SK-N-SH treated with all-trans-retinoic acid at 6 μM for 48 hours (cell line): ENCODE data around the gene LGSN.

Source experiments
- ARNTL ChIP-seq: fragments of 450-650 bp; formaldehyde crosslinking; IDR thresholded peaks from 2 replicates; pipeline ENCODE4 v1.5.0; 2020; ENCODE audit warnings: low read depth, mild to moderate bottlenecking, moderate library complexity, borderline replicate concordance
- CREB5 ChIP-seq: fragments of 250-450 bp; sonication (Bioruptor Pico); IDR thresholded peaks from 2 replicates; pipeline ENCODE4 v1.5.1; 2020; ENCODE audit warnings: low read depth, mild to moderate bottlenecking, moderate library complexity
- CSRNP3 ChIP-seq: fragments of 250-450 bp; sonication (Bioruptor Pico); IDR thresholded peaks from 2 replicates; pipeline ENCODE4 v1.5.1; 2021; ENCODE audit warnings: mild to moderate bottlenecking, moderate library complexity
- OSR1 ChIP-seq: fragments of 250-450 bp; sonication (Bioruptor Pico); IDR thresholded peaks from 2 replicates; pipeline ENCODE4 v1.8.0; 2022; ENCODE audit warnings: moderate library complexity, mild to moderate bottlenecking, inconsistent platforms
- PATZ1 ChIP-seq: fragments of 250-450 bp; sonication (Bioruptor Pico); IDR thresholded peaks from 2 replicates; pipeline ENCODE4 v1.8.0; 2020; ENCODE audit warnings: mild to moderate bottlenecking, moderate library complexity, borderline replicate concordance
- POU6F1 ChIP-seq: fragments of 250-450 bp; sonication (Bioruptor Pico); IDR thresholded peaks from 2 replicates; pipeline ENCODE4 v1.8.0; 2021; ENCODE audit warnings: low read depth, mild to moderate bottlenecking, moderate library complexity, borderline replicate concordance
- PPARA ChIP-seq: fragments of 250-450 bp; sonication (Bioruptor Pico); IDR thresholded peaks from 2 replicates; pipeline ENCODE4 v1.5.0; 2020; ENCODE audit warnings: mild to moderate bottlenecking, borderline replicate concordance
- RARB ChIP-seq: fragments of 250-450 bp; sonication (Bioruptor Pico); IDR thresholded peaks from 2 replicates; pipeline ENCODE4 v1.8.0; 2021; ENCODE audit warnings: mild to moderate bottlenecking, moderate library complexity
- TCF4 ChIP-seq: fragments of 250-450 bp; sonication (Bioruptor Pico); IDR thresholded peaks from 2 replicates; pipeline ENCODE4 v1.8.0; 2021; ENCODE audit warnings: mild to moderate bottlenecking, moderate library complexity, borderline replicate concordance
- TOX ChIP-seq: fragments of 250-450 bp; sonication (Bioruptor Pico); IDR thresholded peaks from 2 replicates; pipeline ENCODE4 v1.8.0; 2021; ENCODE audit warnings: mild to moderate bottlenecking, moderate library complexity, borderline replicate concordance
- TSHZ2 ChIP-seq: fragments of 250-450 bp; sonication (Bioruptor Pico); IDR thresholded peaks from 2 replicates; pipeline ENCODE4 v1.5.0; 2020; ENCODE audit warnings: mild to moderate bottlenecking, moderate library complexity
- ZFP3 ChIP-seq: fragments of 250-450 bp; sonication (Bioruptor Pico); IDR thresholded peaks from 2 replicates; pipeline ENCODE4 v1.5.0; 2020; ENCODE audit warnings: mild to moderate bottlenecking, moderate library complexity
- ZNF70 ChIP-seq: fragments of 450-650 bp; formaldehyde crosslinking; IDR thresholded peaks from 2 replicates; pipeline ENCODE4 v1.5.0; 2020; ENCODE audit warnings: mild to moderate bottlenecking, moderate library complexity

GRCh38 chr6:63322981-63323380 lies 3.2 kb upstream of the LGSN start:
- TF ChIP-seq TCF4 (CRISPR knock-in tag) (no peak), TOX (CRISPR knock-in tag) (no peak), TSHZ2 (CRISPR knock-in tag) (no peak), CSRNP3 (no peak), RARB (CRISPR knock-in tag) (no peak), OSR1 (CRISPR knock-in tag) (no peak), ZFP3 (CRISPR knock-in tag) (no peak), ARNTL (CRISPR knock-in tag) (no peak), CREB5 (CRISPR knock-in tag) (no peak), PPARA (CRISPR knock-in tag) (no peak), PATZ1 (CRISPR knock-in tag) (no peak), ZNF70 (CRISPR knock-in tag) (no peak), POU6F1 (CRISPR knock-in tag) (no peak)
